MM.1S (cell line): ENCODE measurements around the gene MCTP2.

Experiments
- DNase-seq: peaks from one replicate; pipeline ENCODE4 v3.0.0-alpha.2; 2015
- H2AFZ ChIP-seq: fragments of 300-600 bp; sonication (generic); 2 replicates; pipeline ENCODE4 v1.6.0; 2016; ENCODE audit warnings: antibody characterized with exemption, low read length
- H3F3A ChIP-seq: fragments of 300-600 bp; sonication (generic); 2 replicates; pipeline ENCODE4 v1.6.1; 2016; ENCODE audit warnings: mild to moderate bottlenecking, antibody characterized with exemption, low read length, moderate library complexity, mixed read lengths; ENCODE audit not compliant: insufficient read depth
- H3K27ac ChIP-seq: fragments of 300-600 bp; sonication (generic); 2 replicates; pipeline ENCODE4 v1.5.1; 2016; ENCODE audit warnings: mild to moderate bottlenecking, low read length
- H3K27me3 ChIP-seq: fragments of 300-600 bp; sonication (generic); replicated peaks from 2 replicates; pipeline ENCODE4 v1.6.0; 2016; ENCODE audit warnings: low read length; ENCODE audit not compliant: insufficient read depth
- H3K36me3 ChIP-seq: fragments of 300-600 bp; sonication (generic); replicated peaks from 2 replicates; pipeline ENCODE4 v1.6.1; 2016; ENCODE audit warnings: mild to moderate bottlenecking, low read length, mixed read lengths; ENCODE audit not compliant: insufficient read depth
- H3K4me1 ChIP-seq: fragments of 300-600 bp; sonication (generic); 2 replicates; pipeline ENCODE4 v1.6.1; 2016; ENCODE audit warnings: low read length, mixed read lengths
- H3K4me2 ChIP-seq: fragments of 300-600 bp; sonication (generic); 2 replicates; pipeline ENCODE4 v1.6.0; 2016; ENCODE audit warnings: low read depth, low read length
- H3K4me3 ChIP-seq: fragments of 300-600 bp; sonication (generic); 2 replicates; pipeline ENCODE4 v1.5.1; 2016; ENCODE audit warnings: low read length, mixed read lengths
- H3K79me2 ChIP-seq: fragments of 300-600 bp; sonication (generic); 2 replicates; pipeline ENCODE4 v1.6.1; 2016; ENCODE audit warnings: mixed run types, low read length, mixed read lengths
- H3K9ac ChIP-seq: fragments of 300-600 bp; sonication (generic); 2 replicates; pipeline ENCODE4 v1.6.1; 2016; ENCODE audit warnings: low read length, mixed read lengths
- H3K9me2 ChIP-seq: fragments of 300-600 bp; sonication (generic); replicated peaks from 2 replicates; pipeline ENCODE4 v1.6.1; 2016; ENCODE audit warnings: mild to moderate bottlenecking, low read length, mixed read lengths; ENCODE audit not compliant: insufficient read depth
- H3K9me3 ChIP-seq: fragments of 300-600 bp; sonication (generic); replicated peaks from 2 replicates; pipeline ENCODE4 v1.6.1; 2016; ENCODE audit warnings: mild to moderate bottlenecking, low read length, mixed read lengths; ENCODE audit not compliant: insufficient read depth
- H4K20me1 ChIP-seq: fragments of 300-600 bp; sonication (generic); 2 replicates; pipeline ENCODE4 v1.6.1; 2016; ENCODE audit warnings: mild to moderate bottlenecking, low read length, moderate library complexity, mixed read lengths; ENCODE audit not compliant: insufficient read depth
- EZH2 ChIP-seq: fragments of 300-600 bp; sonication (generic); optimal IDR thresholded peaks from 2 replicates; pipeline ENCODE3; 2017; ENCODE audit warnings: low read depth, mild to moderate bottlenecking, antibody characterized with exemption, low read length, mixed read lengths
- EZH2phosphoT487 ChIP-seq: fragments of 300-600 bp; sonication (generic); IDR thresholded peaks from 2 replicates; pipeline ENCODE4 v1.6.1; 2018; ENCODE audit warnings: antibody characterized with exemption, low read length
- TF ChIP-seq, protein P1 (sequence below): fragments of 300-600 bp; sonication (generic); IDR thresholded peaks from 2 replicates; pipeline ENCODE4 v1.5.1; 2016; ENCODE audit warnings: antibody characterized with exemption, low read length, mixed read lengths

MCTP2 gene

DNA sequence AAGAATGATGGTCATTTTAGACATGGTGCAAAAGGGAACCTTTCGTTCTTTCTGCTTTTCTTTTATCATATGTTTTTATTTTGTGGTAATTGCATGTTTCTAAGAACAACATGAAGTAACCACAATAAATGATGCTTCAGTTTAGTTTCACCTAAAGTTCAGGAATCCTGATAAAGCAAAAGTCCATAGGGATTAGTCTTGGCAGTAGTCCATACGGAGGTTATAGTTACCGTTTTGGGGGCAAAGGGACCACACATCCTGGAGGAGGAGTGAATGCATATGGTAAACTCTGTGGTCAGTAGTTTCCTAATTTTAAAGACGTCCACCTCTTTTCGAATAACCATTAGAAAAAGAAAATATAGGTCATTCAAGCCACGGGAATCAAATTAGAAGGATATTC is 141.5 kb downstream of the MCTP2 start:
- Histone ChIP-seq H3K4me3 (no peak overlapping the region), H2AFZ (no peak overlapping the region), H3K9me2 (no peaks in the 10 kb centered on the region), H3K9me3 (no peaks in the 10 kb centered on the region), H3K9ac (no peak overlapping the region), H3K36me3 (no peaks in the 10 kb centered on the region), H3K4me2 (no peak overlapping the region), H3K27ac (no peak overlapping the region), H3K79me2 (no peaks in the 10 kb centered on the region), H3K27me3 (no peaks in the 10 kb centered on the region), H4K20me1 (no peaks in the 10 kb centered on the region), H3F3A (no peaks in the 10 kb centered on the region), H3K4me1 (no peaks in the 10 kb centered on the region)
- TF ChIP-seq EZH2: no peak
- no peak for TF ChIP-seq EZH2phosphoT487
- TF ChIP-seq, protein P1, sequence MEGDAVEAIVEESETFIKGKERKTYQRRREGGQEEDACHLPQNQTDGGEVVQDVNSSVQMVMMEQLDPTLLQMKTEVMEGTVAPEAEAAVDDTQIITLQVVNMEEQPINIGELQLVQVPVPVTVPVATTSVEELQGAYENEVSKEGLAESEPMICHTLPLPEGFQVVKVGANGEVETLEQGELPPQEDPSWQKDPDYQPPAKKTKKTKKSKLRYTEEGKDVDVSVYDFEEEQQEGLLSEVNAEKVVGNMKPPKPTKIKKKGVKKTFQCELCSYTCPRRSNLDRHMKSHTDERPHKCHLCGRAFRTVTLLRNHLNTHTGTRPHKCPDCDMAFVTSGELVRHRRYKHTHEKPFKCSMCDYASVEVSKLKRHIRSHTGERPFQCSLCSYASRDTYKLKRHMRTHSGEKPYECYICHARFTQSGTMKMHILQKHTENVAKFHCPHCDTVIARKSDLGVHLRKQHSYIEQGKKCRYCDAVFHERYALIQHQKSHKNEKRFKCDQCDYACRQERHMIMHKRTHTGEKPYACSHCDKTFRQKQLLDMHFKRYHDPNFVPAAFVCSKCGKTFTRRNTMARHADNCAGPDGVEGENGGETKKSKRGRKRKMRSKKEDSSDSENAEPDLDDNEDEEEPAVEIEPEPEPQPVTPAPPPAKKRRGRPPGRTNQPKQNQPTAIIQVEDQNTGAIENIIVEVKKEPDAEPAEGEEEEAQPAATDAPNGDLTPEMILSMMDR: no peak
- no peak for DNase-seq

DNA sequence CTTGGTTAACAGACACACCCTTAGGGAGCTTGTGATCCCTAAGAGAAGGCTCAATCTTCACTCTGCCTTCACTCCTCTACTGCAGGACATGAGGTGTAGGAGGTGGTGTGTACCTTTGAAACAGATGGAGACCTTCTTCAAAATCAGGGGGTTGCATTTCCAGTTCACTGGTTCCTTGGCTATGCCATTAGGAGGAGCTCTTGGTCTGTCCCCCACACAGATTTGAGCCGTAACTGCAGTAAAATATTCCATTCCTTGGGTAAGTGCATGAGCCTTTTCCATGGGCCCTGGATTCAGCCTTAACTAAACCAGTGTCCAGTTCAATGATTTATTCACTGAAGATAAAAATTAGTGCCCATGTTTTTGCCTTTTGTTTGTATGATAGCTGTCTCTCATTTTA is 144.6 kb downstream of the MCTP2 start:
- Histone ChIP-seq H3F3A (no peaks in the 10 kb centered on the region), H3K36me3 (no peaks in the 10 kb centered on the region), H3K4me1 (no peaks in the 10 kb centered on the region), H4K20me1 (no peaks in the 10 kb centered on the region), H2AFZ (no peak overlapping the region), H3K27ac (no peak overlapping the region), H3K79me2 (no peaks in the 10 kb centered on the region), H3K4me2 (no peak overlapping the region), H3K4me3 (no peak overlapping the region), H3K9ac (no peak overlapping the region), H3K9me3 (no peaks in the 10 kb centered on the region), H3K27me3 (no peaks in the 10 kb centered on the region), H3K9me2 (no peaks in the 10 kb centered on the region)
- DNase-seq: no peak
- TF ChIP-seq EZH2: no peak
- TF ChIP-seq EZH2phosphoT487: no peak
- TF ChIP-seq, protein P1: no peak

DNA sequence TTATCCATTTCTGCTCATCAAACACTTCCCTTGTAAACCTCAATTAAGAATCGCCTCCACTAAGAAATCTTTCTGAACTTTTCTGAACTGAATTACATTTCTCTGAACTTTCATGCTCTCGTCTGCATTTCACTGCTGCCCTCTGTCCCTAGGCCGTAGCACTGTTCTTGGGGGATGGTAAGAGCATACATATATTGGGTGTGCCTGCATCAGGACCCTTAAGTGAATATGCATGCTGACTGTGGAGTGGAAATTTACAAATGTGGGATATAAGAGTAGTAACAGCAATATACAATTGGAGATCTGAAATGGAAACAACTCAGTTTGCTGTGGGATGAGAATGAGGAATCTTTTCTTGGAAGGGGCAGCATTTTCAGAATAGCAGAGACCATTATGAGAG is 148.6 kb downstream of the MCTP2 start:
- H3K36me3 ChIP-seq: no peaks in the 10 kb centered on the region
- no peaks in the 10 kb centered on the region for H3K9me3 ChIP-seq
- H3K9ac ChIP-seq: no peak overlapping the region
- no peaks in the 10 kb centered on the region for H3K79me2 ChIP-seq
- H4K20me1 ChIP-seq: no peaks in the 10 kb centered on the region
- no peak overlapping the region for H3K4me2 ChIP-seq
- H3F3A ChIP-seq: no peaks in the 10 kb centered on the region
- no peak overlapping the region for H2AFZ ChIP-seq
- H3K27ac ChIP-seq: no peak overlapping the region
- TF ChIP-seq EZH2: no peak
- TF ChIP-seq, protein P1: no peak
- TF ChIP-seq EZH2phosphoT487: no peak
- no peak overlapping the region for H3K4me3 ChIP-seq
- H3K9me2 ChIP-seq: no peaks in the 10 kb centered on the region
- H3K4me1 ChIP-seq: no peaks in the 10 kb centered on the region
- no peaks in the 10 kb centered on the region for H3K27me3 ChIP-seq
- DNase-seq: no peak

DNA sequence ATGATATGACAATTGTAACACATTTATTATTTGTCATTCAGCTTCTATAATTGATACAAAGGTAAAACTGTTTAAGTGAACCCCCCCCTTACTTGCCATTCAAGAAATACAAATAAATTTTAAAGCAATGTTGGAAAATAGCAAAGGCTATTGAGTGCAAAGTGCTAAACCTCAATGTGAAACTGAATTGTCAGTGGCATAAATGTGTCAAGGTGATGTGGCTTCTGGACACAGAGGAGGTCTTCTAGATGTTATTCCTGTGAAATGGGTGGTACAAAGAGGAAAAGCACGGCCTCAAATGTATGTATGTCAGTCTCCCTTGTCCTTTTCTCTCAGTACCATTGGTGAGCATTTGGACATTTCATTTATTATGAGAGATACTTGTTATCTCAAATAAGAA is 149.4 kb downstream of the MCTP2 start:
- H2AFZ ChIP-seq: no peak overlapping the region
- no peak overlapping the region for H3K27ac ChIP-seq
- H3K9me2 ChIP-seq: no peaks in the 10 kb centered on the region
- no peak for DNase-seq
- H3K4me3 ChIP-seq: no peak overlapping the region
- no peak overlapping the region for H3K4me2 ChIP-seq
- no peaks in the 10 kb centered on the region for H3K79me2 ChIP-seq
- no peaks in the 10 kb centered on the region for H3K36me3 ChIP-seq
- no peak for TF ChIP-seq EZH2phosphoT487
- TF ChIP-seq, protein P1: no peak
- no peak for TF ChIP-seq EZH2
- H3K27me3 ChIP-seq: no peaks in the 10 kb centered on the region
- H3K9ac ChIP-seq: no peak overlapping the region
- no peaks in the 10 kb centered on the region for H3K4me1 ChIP-seq
- no peaks in the 10 kb centered on the region for H3K9me3 ChIP-seq
- H3F3A ChIP-seq: no peaks in the 10 kb centered on the region
- H4K20me1 ChIP-seq: no peaks in the 10 kb centered on the region
